ENCODE data around the gene EXOC4. TPM values are rescaled to one million over a fixed set of nuclear protein-coding genes. Genes with fewer than 3 reads are reported as not detected.

Gene EXOC4
- total and polyA plus RNA-seq, 7 experiments from 2014 or later, result 44.1 to 106 (median 74.2) TPM

DNA sequence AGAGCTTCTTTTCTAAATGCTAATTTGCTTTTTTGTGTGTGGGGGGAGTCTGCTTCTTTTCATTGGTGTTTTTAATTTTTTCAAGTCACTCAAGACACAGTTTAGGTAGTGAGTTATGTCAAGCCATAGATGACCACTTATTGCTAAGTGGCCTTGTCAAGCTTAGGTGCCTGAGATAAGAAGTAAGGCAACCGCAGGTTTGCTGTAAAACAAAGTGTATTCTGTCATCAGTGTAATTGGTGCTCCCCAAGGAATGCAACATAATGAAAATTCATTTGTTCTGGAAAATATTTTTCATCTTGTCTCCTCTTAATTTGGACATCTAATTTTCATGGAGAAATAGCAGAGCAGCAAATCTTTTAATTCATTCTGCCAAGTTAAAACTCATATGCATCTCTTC, 249.6 kb downstream of the EXOC4 start:
- H3K4me1 ChIP-seq (ENCODE audit: control insufficient read depth in 2 of 2, insufficient read depth in 2 of 2, low read length in 2 of 2), result no peaks in the 10 kb centered on the region
- no peaks in the 10 kb centered on the region for H3K9me3 ChIP-seq (ENCODE audit: control insufficient read depth in 2 of 3, low read length in 3 of 3)
- peaks cover 0 to 36% (median 22%) of the 10 kb centered on the region in 5 donors for H3K36me3 Mint-ChIP-seq
- DNase-seq, result no peak
- intact Hi-C loops (cut with micrococcal nuclease), result no loop called here
- peaks cover 0 to 2% (median 0%) of the 10 kb centered on the region in 11 donors for H3K9me3 Mint-ChIP-seq
- no peak overlapping the region for H3K4me3 ChIP-seq (ENCODE audit: low read length)
- H3K27me3 ChIP-seq (ENCODE audit: control insufficient read depth in 2 of 2, insufficient read depth in 2 of 2, low read length in 2 of 2), result no peaks in the 10 kb centered on the region
- ChIA-PET CTCF (no interaction called here), POLR2A (no interaction called here)
- H3K27ac ChIP-seq (ENCODE audit: low read depth, low read length), result no peak overlapping the region
- no peaks in the 10 kb centered on the region for H3K27me3 Mint-ChIP-seq
- H3K4me1 Mint-ChIP-seq, result peaks cover 0 to 7% (median 0%) of the 10 kb centered on the region in 7 donors
- H3K27ac Mint-ChIP-seq, result no peak overlapping the region
- H3K4me3 Mint-ChIP-seq, result no peak overlapping the region
- no peaks in the 10 kb centered on the region for H3K36me3 ChIP-seq (ENCODE audit: control insufficient read depth in 2 of 3, insufficient read depth in 3 of 3, low read length in 3 of 3)
- ATAC-seq, result no peak

DNA sequence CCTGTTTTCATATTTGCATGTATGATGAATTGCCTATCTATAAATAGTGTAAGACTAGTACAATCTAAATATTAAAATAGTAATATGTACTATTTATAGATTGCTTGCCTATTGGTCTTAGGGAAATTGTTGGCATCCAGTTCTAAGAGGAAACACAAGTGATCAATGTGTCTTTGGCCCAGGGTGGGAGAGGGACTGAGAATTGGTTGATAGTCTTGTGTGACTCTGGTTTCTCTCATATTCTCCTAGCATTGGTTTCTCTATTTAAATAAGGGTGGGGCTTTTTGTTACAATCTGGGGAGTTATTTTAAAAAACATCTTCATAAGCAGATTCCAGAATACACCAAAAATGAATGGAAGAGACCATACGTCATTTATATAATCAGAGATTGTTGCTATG, 250.1 kb downstream of the EXOC4 start:
- ATAC-seq, result no peak

DNA sequence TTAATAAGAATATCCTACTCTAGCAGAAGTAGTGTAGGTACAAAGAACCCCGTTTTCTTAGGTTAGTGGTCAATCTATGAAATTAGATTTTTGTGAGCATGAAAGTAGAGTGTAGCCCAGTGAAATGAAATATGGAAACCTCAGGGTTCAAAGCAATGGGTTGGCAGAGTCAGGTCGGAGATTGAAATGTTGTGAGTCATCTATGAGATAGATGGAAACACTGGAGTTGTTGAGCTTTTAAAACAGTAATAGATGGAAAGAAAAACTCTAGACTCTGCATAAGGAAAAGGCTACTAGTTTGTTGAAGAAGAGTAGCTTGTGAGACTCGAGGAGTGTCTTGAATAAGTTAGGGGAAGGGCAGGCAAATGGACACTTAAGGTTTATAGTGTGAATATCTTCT, 251.9 kb downstream of the EXOC4 start:
- Histone ChIP-seq H3K27me3 (ENCODE audit: control insufficient read depth in 2 of 2, insufficient read depth in 2 of 2, low read length in 2 of 2) (no peaks in the 10 kb centered on the region), H3K4me3 (ENCODE audit: low read length) (no peak overlapping the region), H3K27ac (ENCODE audit: low read depth, low read length) (no peak overlapping the region), H3K9me3 (ENCODE audit: control insufficient read depth in 2 of 3, low read length in 3 of 3) (no peaks in the 10 kb centered on the region), H3K36me3 (ENCODE audit: control insufficient read depth in 2 of 3, insufficient read depth in 3 of 3, low read length in 3 of 3) (no peaks in the 10 kb centered on the region), H3K4me1 (ENCODE audit: control insufficient read depth in 2 of 2, insufficient read depth in 2 of 2, low read length in 2 of 2) (no peaks in the 10 kb centered on the region)
- intact Hi-C loops (cut with micrococcal nuclease), result no loop called here
- ChIA-PET POLR2A (no interaction called here), CTCF (no interaction called here)
- H3K9me3 Mint-ChIP-seq, result peaks cover 0 to 9% (median 0%) of the 10 kb centered on the region in 11 donors
- ATAC-seq (no peak), DNase-seq (no peak)
- H3K4me3 Mint-ChIP-seq, result no peak overlapping the region
- peaks cover 0 to 7% (median 0%) of the 10 kb centered on the region in 7 donors for H3K4me1 Mint-ChIP-seq
- H3K27ac Mint-ChIP-seq, result no peak overlapping the region
- H3K36me3 Mint-ChIP-seq, result peaks cover 0 to 41% (median 24%) of the 10 kb centered on the region in 5 donors
- H3K27me3 Mint-ChIP-seq, result no peaks in the 10 kb centered on the region

More for the DNA sequence above, 250.1 kb downstream of the EXOC4 start:
- ChIA-PET CTCF (no interaction called here), POLR2A (no interaction called here)
- H3K27ac ChIP-seq (ENCODE audit: low read depth, low read length), result no peak overlapping the region
- no peaks in the 10 kb centered on the region for H3K4me1 ChIP-seq (ENCODE audit: control insufficient read depth in 2 of 2, insufficient read depth in 2 of 2, low read length in 2 of 2)
- H3K36me3 ChIP-seq (ENCODE audit: control insufficient read depth in 2 of 3, insufficient read depth in 3 of 3, low read length in 3 of 3), result no peaks in the 10 kb centered on the region
- no peak overlapping the region for H3K4me3 ChIP-seq (ENCODE audit: low read length)
- no peaks in the 10 kb centered on the region for H3K9me3 ChIP-seq (ENCODE audit: control insufficient read depth in 2 of 3, low read length in 3 of 3)
- no peak for DNase-seq
- Mint-ChIP-seq H3K4me1 (peaks cover 0 to 7% (median 0%) of the 10 kb centered on the region in 7 donors), H3K36me3 (peaks cover 0 to 36% (median 21%) of the 10 kb centered on the region in 5 donors), H3K27ac (no peak overlapping the region), H3K27me3 (no peaks in the 10 kb centered on the region), H3K4me3 (no peak overlapping the region), H3K9me3 (peaks cover 0 to 3% (median 0%) of the 10 kb centered on the region in 11 donors)
- intact Hi-C loops (cut with micrococcal nuclease), result no loop called here
- no peaks in the 10 kb centered on the region for H3K27me3 ChIP-seq (ENCODE audit: control insufficient read depth in 2 of 2, insufficient read depth in 2 of 2, low read length in 2 of 2)

DNA sequence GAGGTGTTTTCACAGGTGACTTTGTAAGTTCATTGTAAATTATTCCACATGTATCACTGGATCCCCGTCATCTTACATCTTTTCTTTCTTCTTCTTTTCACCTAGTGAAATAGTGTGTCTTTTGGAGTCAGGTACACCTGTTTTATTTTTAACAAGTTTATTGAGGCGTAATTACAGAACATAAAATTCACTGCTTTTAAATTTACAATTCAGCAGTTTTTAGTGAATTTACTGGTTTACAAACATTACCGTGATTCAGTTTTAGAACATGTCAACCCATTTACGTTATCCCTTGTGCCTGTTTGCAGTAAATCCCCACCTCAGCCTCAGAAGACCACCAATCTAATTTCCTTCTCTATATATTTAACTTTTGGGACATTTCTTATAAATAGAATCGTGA, 256.9 kb downstream of the EXOC4 start:
- Histone ChIP-seq H3K4me3 (ENCODE audit: low read length) (no peak overlapping the region), H3K27me3 (ENCODE audit: control insufficient read depth in 2 of 2, insufficient read depth in 2 of 2, low read length in 2 of 2) (no peaks in the 10 kb centered on the region), H3K27ac (ENCODE audit: low read depth, low read length) (no peak overlapping the region), H3K36me3 (ENCODE audit: control insufficient read depth in 2 of 3, insufficient read depth in 3 of 3, low read length in 3 of 3) (no peaks in the 10 kb centered on the region), H3K9me3 (ENCODE audit: control insufficient read depth in 2 of 3, low read length in 3 of 3) (no peaks in the 10 kb centered on the region), H3K4me1 (ENCODE audit: control insufficient read depth in 2 of 2, insufficient read depth in 2 of 2, low read length in 2 of 2) (no peaks in the 10 kb centered on the region)
- intact Hi-C loops (cut with micrococcal nuclease), result no loop called here
- Mint-ChIP-seq H3K9me3 (peaks cover 0 to 26% (median 7%) of the 10 kb centered on the region in 11 donors), H3K36me3 (peaks cover 0 to 60% (median 46%) of the 10 kb centered on the region in 5 donors), H3K4me3 (no peak overlapping the region), H3K27me3 (no peaks in the 10 kb centered on the region), H3K4me1 (peaks cover 0 to 3% (median 0%) of the 10 kb centered on the region in 7 donors), H3K27ac (no peak overlapping the region)
- ChIA-PET CTCF (no interaction called here), POLR2A (no interaction called here)
- no peak for DNase-seq
- no peak for ATAC-seq

DNA sequence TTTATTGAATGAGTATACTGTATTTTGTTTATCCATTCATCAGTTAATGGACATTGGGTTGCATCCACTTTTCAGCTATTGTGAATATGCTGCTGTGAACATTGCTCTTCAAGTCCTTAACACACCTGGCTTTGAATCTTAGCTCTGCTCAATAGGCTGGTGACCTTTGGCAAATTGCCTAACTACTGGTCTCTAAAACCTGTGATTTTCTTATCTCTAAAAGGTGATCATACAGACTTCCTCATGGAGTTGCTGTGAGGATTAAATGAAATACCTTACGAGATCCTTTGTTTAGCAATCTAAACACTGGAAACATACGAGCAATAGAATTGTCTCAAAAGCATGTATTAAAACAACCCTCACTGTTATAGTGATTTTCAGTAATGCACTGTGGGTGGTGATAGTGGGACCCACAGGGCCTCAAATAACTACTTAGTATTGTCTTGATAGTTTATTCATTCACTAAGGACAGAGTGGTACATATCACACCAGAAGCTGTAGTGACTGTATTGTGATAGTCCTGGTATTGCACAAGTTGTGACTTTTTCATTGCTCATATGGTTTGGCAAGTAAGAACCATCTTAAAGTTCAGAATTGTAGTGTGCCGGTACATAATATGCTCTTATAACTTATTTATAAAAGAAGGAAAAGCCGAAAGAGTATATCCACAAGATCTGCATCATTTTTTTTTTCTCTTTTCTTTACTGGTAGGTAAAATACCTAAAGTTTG, 257.6 kb downstream of the EXOC4 start:
- H3K36me3 Mint-ChIP-seq, result peaks cover 0 to 60% (median 44%) of the 10 kb centered on the region in 5 donors
- H3K27me3 ChIP-seq (ENCODE audit: control insufficient read depth in 2 of 2, insufficient read depth in 2 of 2, low read length in 2 of 2), result no peaks in the 10 kb centered on the region

DNA sequence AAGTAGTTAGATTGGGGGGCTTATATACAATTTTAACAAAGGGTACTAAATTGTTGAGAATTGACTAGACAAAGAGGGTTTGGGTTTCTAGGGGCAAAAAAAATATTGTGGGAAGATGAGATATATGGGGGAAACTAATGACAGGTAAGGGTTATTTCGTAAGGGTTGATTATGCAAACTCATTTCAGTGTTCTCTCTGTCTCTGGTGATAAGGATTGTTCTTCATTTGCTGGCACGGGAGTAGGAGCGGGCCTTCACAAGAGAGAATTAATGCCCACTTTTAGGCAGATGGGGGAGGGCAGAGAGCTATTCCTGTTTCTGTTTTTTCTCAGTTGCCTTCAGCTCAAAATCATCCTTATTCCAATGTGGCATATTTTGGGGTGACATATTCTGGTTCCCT, 258.4 kb downstream of the EXOC4 start:
- Histone ChIP-seq H3K27ac (ENCODE audit: low read depth, low read length) (no peak overlapping the region), H3K4me1 (ENCODE audit: control insufficient read depth in 2 of 2, insufficient read depth in 2 of 2, low read length in 2 of 2) (no peaks in the 10 kb centered on the region), H3K9me3 (ENCODE audit: control insufficient read depth in 2 of 3, low read length in 3 of 3) (no peaks in the 10 kb centered on the region), H3K36me3 (ENCODE audit: control insufficient read depth in 2 of 3, insufficient read depth in 3 of 3, low read length in 3 of 3) (no peaks in the 10 kb centered on the region), H3K4me3 (ENCODE audit: low read length) (no peak overlapping the region), H3K27me3 (ENCODE audit: control insufficient read depth in 2 of 2, insufficient read depth in 2 of 2, low read length in 2 of 2) (no peaks in the 10 kb centered on the region)
- no peak for ATAC-seq
- Mint-ChIP-seq H3K4me3 (no peak overlapping the region), H3K27me3 (no peaks in the 10 kb centered on the region), H3K4me1 (peaks cover 0 to 3% (median 0%) of the 10 kb centered on the region in 7 donors), H3K9me3 (peaks cover 0 to 26% (median 7%) of the 10 kb centered on the region in 11 donors), H3K27ac (no peak overlapping the region), H3K36me3 (peaks cover under 1 to 62% (median 45%) of the 10 kb centered on the region in 5 donors)
- ChIA-PET CTCF (no interaction called here), POLR2A (no interaction called here)
- intact Hi-C loops (cut with micrococcal nuclease), result no loop called here
- DNase-seq, result no peak

More for the DNA sequence above, 257.6 kb downstream of the EXOC4 start:
- Mint-ChIP-seq H3K4me3 (no peak overlapping the region), H3K27me3 (no peaks in the 10 kb centered on the region), H3K9me3 (peaks cover 0 to 26% (median 7%) of the 10 kb centered on the region in 11 donors), H3K4me1 (peaks cover 0 to 3% (median 0%) of the 10 kb centered on the region in 7 donors), H3K27ac (no peak overlapping the region)
- intact Hi-C loops (cut with micrococcal nuclease), result no loop called here
- POLR2A ChIA-PET, result no interaction called here
- Histone ChIP-seq H3K9me3 (ENCODE audit: control insufficient read depth in 2 of 3, low read length in 3 of 3) (no peaks in the 10 kb centered on the region), H3K4me1 (ENCODE audit: control insufficient read depth in 2 of 2, insufficient read depth in 2 of 2, low read length in 2 of 2) (no peaks in the 10 kb centered on the region), H3K4me3 (ENCODE audit: low read length) (no peak overlapping the region), H3K27ac (ENCODE audit: low read depth, low read length) (no peak overlapping the region), H3K36me3 (ENCODE audit: control insufficient read depth in 2 of 3, insufficient read depth in 3 of 3, low read length in 3 of 3) (no peaks in the 10 kb centered on the region)
- CTCF ChIA-PET, result no interaction called here
- DNase-seq (no peak), ATAC-seq (no peak)

DNA sequence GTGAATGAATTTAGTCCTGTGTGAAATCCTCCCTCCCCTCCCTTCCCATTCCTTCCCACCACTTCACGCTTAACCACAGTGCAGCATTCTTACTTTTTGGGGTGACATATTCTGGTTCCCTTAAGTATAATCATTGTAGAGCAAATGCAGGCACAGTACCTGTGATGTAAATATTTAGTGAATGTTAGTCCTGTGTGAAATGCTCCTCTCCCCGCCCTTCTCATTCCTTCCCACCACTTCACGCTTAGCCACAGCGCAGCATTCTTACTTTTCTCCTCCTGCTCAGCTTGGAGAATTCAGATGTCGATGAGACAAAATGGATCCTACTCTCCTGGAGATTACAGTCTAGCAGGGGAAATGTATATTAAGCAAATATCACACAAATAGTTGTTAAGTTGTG, 258.8 kb downstream of the EXOC4 start:
- no peaks in the 10 kb centered on the region for H3K27me3 ChIP-seq (ENCODE audit: control insufficient read depth in 2 of 2, insufficient read depth in 2 of 2, low read length in 2 of 2)
- H3K9me3 Mint-ChIP-seq, result peaks cover 0 to 26% (median 7%) of the 10 kb centered on the region in 11 donors
- H3K4me3 ChIP-seq (ENCODE audit: low read length), result no peak overlapping the region
- H3K27ac Mint-ChIP-seq, result no peak overlapping the region
- peaks cover 3 to 65% (median 49%) of the 10 kb centered on the region in 5 donors for H3K36me3 Mint-ChIP-seq
- intact Hi-C loops (cut with micrococcal nuclease), result no loop called here
- no peaks in the 10 kb centered on the region for H3K36me3 ChIP-seq (ENCODE audit: control insufficient read depth in 2 of 3, insufficient read depth in 3 of 3, low read length in 3 of 3)
- no peaks in the 10 kb centered on the region for H3K4me1 ChIP-seq (ENCODE audit: control insufficient read depth in 2 of 2, insufficient read depth in 2 of 2, low read length in 2 of 2)
- no peak overlapping the region for H3K4me3 Mint-ChIP-seq
- CTCF ChIA-PET, result no interaction called here
- peaks cover 0 to 3% (median 0%) of the 10 kb centered on the region in 7 donors for H3K4me1 Mint-ChIP-seq
- DNase-seq (no peak), ATAC-seq (no peak)
- H3K9me3 ChIP-seq (ENCODE audit: control insufficient read depth in 2 of 3, low read length in 3 of 3), result no peaks in the 10 kb centered on the region
- POLR2A ChIA-PET, result no interaction called here
- H3K27ac ChIP-seq (ENCODE audit: low read depth, low read length), result no peak overlapping the region
- H3K27me3 Mint-ChIP-seq, result no peaks in the 10 kb centered on the region

Data from naive thymus-derived CD4-positive, alpha-beta T cell (primary cell).